Measurements from ENCODE around the gene KRTAP9-8.
"Not testable (repeated sequence)": the region's sequence is repeated elsewhere in the genome, so short reads cannot be mapped to it uniquely, and the experiment has no call there.

KRTAP9-8 gene

DNA sequence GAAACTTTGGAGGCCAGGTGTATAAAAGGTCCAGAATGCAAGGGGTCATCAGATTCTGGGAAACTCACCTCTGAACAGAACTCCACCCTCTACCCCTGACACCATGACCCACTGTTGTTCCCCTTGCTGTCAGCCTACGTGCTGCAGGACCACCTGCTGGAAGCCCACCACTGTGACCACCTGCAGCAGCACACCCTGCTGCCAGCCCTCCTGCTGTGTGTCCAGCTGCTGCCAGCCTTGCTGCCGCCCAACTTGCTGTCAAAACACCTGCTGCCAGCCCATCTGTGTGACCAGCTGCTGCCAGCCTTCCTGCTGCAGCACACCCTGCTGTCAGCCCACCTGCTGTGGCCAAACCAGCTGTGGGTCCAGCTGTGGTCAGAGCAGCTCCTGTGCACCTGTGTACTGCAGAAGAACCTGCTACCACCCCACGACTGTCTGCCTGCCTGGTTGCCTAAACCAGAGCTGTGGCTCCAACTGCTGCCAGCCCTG is at the start of gene KRTAP9-8:
Gene KRTAP9-8 (plus strand): TSS at position 51 of the 489 bp plus-strand sequence. CDS start 53 bp downstream, at position 104.
- not testable (repeated sequence) for DNase-seq

GRCh38 chr17:41189837-41190318 is 47.9 kb upstream of the KRTAP9-8 start, which contains the start of gene KRTAP9-1:
TSS of gene KRTAP9-1 (plus strand) at chr17:41189887. CDS start at chr17:41189887, 0 bp downstream.
- not testable (repeated sequence) for DNase-seq

DNA sequence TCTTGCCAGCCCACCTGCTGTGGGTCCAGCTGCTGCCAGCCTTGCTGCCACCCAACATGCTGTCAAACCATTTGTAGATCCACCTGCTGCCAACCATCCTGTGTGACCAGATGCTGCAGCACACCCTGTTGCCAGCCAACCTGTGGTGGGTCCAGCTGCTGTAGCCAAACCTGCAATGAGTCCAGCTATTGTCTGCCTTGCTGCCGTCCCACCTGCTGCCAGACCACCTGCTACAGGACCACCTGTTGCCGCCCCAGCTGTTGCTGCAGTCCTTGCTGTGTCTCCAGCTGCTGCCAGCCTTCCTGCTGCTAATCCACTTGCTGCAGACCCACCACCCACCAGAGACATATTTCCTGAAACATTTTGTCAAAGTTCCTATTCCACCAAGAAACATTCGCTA is 47.5 kb upstream of the KRTAP9-8 start:
- DNase-seq: no peak

- no peak for DNase-seq
Measured at GRCh38 chr17:41196068-41196467, 41.7 kb upstream of the KRTAP9-8 start.

DNA sequence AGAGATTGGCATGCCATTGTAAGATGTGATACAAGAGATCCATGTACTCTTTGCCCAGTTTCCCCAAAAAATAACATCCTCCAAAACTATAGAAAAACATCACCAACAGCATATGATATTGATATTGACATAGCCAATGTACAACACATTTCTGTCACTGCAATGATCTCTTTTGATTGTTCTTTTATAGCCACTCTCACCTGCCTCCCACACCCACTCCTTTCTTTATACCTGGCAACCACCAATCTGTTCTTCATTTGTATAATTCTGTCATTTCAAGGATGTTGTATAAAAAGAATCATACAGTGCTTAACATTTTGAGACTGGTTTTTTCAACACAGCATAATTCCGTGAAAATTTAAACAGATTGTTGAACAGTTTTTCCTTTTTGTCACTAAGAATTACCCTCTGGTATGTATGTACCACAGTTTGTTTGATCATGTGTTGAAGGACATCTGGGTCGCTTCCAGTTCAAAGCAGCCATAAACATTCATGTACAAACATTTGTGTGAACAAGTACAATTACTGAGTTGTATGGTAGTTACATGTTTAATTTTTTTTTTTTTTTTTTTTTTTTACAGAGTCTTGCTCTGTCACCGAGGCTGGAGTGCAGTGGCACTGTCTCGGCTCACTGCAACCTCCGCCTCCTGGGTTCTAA is 38.2 kb upstream of the KRTAP9-8 start:
- no peak for DNase-seq

DNA sequence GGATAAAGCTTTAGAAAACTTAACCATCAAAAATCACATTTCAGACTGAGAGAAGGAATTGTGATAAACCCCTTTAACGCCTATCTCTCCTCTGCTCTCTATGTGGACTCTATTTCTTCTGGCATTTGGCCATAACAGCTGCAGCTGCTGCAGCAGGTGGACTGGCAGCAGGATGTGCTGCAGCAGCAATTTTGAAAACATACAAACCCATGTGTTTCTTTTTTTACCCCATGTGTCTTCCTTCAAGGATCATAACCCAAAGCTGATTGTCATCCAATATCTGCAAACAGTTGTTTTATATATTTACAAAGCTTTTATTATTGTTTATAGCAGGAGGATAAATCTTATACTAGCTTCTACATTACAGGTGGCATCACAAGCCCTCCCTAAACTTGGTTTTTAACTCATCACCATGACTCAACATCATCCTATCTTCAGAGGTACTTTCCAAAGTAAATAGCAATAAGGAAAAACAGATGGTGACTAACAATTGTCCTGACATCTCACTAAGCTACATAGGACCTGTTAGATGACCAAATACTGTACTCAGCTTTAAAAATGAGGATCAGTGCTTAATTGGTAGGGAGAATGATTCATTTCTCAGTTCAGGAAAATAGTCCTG is 25.8 kb upstream of the KRTAP9-8 start:
- DNase-seq: peak; percentile 20

DNA sequence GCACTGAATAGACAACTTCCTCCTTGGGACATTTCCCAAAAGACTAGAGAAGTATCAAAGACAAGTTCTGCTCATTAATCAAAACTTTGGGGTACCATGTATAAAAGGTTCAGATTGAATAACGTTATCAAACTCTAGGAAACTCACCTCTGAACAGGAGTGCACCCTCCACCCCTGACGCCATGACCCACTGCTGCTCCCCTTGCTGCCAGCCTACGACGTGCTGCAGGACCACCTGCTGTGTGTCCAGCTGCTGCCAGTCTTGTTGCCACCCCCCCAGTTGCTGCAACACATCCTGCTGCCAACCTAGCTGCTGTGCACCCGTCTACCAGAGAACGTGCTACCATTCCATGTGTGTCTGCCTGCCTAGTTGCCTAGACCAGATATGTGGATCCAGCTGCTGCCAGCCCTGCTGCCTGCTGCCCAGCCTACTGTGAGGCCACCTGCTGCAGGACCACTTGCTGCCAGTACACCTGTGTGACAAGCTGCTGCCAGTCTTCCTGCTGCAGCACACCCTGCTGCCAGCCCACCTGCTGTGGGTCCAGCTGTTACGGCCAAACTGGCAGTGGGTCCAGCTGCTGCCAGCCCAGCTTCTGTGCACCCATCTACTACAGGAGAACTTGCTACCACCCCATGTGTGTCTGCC is 25.2 kb upstream of the KRTAP9-8 start:
- DNase-seq: no peak

DNA sequence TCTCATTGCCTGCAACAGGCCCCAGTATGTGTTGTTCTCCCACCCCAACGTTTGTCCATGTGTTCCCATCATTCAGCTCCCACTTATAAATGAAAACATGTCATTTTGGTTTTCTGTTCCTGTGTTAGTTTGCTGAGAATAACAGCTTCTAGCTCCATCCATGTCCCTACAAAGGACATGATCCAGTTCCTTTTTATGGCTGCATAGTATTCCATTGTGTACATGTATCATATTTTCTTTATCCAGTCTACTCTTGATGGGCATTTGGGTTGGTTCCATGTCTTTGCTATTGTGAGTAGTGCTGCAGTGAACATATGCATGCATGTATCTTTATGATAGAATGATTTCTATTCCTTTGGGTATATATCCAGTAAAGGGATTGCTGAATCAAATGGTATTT is 22.1 kb upstream of the KRTAP9-8 start:
- DNase-seq: no peak

DNA sequence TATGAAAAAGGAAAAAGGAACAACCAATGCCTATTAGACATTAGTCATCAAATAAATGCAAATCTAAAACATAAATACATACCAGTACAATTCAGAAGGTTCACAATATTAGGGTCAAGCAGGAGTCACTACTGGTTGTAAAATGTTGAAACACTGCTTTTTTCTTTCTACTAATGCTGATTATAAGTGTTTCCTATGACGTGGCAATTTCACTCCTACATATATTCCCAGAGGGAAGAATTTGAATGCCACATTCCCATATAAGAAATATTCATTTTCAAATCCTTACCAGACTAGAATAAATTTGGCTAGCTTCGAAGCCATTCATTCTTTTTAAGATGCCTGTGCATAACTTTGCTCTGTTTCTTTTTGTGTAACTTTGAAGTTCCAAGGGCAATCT is 14.0 kb upstream of the KRTAP9-8 start:
- DNase-seq: no peak

GRCh38 chr17:41226051-41226450 is 11.7 kb upstream of the KRTAP9-8 start:
- DNase-seq: no peak

DNA sequence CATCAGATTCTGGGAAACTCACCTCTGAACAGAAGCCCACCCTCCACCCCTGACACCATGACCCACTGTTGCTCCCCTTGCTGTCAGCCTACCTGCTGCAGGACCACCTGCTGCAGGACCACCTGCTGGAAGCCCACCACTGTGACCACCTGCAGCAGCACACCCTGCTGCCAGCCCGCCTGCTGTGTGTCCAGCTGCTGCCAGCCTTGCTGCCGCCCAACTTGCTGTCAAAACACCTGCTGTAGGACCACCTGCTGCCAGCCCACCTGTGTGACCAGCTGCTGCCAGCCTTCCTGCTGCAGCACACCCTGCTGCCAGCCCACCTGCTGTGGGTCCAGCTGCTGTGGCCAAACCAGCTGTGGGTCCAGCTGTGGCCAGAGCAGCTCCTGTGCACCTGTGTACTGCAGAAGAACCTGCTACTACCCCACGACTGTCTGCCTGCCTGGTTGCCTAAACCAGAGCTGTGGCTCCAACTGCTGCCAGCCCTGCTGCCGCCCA is 11.2 kb upstream of the KRTAP9-8 start, which contains the start of gene KRTAP9-2:
Gene KRTAP9-2 (plus strand): TSS at position 51 of the 498 bp plus-strand sequence. CDS start 7 bp downstream, at position 58.
- DNase-seq: not testable (repeated sequence)

DNA sequence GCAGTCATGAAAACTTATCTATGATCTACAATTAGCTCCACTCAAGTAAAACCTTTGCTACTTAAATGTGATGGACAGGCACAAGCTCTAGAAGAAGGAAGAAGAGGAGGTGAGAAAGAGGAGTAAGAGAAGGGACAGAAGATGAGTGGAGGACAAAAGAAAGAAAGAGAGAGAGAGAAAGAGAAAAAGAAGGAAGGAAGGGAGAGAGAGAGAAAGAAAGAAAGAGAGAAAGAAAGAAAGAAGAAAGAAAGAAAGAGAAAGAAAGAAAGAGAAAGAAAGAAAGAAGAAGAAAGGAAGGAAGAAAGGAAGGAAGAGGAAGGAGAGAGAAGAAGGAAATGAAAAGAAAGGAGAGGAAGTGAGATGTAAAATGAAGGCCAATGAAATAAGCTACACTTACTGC is 7.7 kb upstream of the KRTAP9-8 start:
- no peak for DNase-seq

GRCh38 chr17:41231731-41232130 is 6.1 kb upstream of the KRTAP9-8 start:
- no peak for DNase-seq

DNA sequence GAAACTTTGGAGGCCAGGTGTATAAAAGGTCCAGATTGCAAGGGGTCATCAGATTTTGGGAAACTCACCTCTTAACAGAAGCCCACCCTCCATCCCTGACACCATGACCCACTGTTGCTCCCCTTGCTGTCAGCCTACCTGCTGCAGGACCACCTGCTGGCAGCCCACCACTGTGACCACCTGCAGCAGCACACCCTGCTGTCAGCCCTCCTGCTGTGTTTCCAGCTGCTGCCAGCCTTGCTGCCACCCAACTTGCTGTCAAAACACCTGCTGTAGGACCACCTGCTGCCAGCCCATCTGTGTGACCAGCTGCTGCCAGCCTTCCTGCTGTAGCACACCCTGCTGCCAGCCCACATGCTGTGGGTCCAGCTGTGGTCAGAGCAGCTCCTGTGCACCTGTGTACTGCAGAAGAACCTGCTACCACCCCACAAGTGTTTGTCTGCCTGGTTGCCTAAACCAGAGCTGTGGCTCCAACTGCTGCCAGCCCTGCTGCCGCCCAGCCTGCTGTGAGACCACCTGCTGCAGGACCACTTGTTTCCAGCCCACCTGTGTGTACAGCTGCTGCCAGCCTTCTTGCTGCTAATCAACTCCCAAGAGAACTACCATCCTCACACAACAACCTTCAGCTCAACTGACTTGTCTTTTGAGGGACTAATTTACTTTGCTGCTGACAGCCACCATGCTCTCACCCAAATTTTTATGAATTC is 5.2 kb upstream of the KRTAP9-8 start, which contains the start of gene KRTAP9-3:
Gene KRTAP9-3 (plus strand): TSS at position 51 of the 707 bp plus-strand sequence. CDS start 53 bp downstream, at position 104.
- not testable (repeated sequence) for DNase-seq

DNA sequence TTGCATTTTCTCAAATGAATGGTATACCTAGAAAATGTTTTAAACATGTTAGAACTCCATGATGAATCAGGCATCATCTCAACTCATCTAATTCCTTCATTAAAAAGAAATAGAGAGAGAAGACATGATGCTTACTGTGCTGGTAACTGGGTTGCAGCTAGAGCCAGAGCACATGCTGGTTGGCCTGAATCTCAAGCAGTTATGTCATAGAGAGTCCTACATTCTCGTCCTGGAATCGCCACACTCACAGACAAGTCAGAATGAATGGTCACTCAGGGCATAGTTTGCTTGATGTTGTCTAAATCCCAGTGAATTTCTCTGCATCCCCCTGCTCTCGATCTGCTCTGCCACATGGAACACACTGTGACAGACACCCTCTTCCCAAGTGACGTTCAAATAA is 683 bp upstream of the KRTAP9-8 start:
- not testable (repeated sequence) for DNase-seq

GRCh38 chr17:41246995-41247787 is 9.4 kb downstream of the KRTAP9-8 start:
- DNase-seq: not testable (repeated sequence)

DNA sequence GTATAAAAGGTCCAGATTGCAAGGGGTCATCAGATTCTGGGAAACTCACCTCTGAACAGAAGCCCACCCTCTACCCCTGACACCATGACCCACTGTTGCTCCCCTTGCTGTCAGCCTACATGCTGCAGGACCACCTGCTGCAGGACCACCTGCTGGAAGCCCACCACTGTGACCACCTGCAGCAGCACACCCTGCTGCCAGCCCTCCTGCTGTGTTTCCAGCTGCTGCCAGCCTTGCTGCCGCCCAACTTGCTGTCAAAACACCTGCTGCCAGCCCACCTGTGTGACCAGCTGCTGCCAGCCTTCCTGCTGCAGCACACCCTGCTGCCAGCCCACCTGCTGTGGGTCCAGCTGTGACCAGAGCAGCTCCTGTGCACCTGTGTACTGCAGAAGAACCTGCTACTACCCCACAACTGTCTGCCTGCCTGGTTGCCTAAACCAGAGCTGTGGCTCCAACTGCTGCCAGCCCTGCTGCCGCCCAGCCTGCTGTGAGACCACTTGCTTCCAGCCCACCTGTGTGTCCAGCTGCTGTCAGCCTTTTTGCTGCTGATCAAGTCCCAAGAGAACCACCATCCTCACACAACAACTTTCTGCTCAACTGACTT is 11.9 kb downstream of the KRTAP9-8 start, which contains the start of gene KRTAP9-4:
Gene KRTAP9-4 (plus strand): TSS at position 51 of the 604 bp plus-strand sequence. CDS start 34 bp downstream, at position 85.
- not testable (repeated sequence) for DNase-seq

- DNase-seq: no peak
Measured at GRCh38 chr17:41251261-41251660, 13.5 kb downstream of the KRTAP9-8 start.

- DNase-seq: no peak
Measured at GRCh38 chr17:41254861-41255260, 17.1 kb downstream of the KRTAP9-8 start.

DNA sequence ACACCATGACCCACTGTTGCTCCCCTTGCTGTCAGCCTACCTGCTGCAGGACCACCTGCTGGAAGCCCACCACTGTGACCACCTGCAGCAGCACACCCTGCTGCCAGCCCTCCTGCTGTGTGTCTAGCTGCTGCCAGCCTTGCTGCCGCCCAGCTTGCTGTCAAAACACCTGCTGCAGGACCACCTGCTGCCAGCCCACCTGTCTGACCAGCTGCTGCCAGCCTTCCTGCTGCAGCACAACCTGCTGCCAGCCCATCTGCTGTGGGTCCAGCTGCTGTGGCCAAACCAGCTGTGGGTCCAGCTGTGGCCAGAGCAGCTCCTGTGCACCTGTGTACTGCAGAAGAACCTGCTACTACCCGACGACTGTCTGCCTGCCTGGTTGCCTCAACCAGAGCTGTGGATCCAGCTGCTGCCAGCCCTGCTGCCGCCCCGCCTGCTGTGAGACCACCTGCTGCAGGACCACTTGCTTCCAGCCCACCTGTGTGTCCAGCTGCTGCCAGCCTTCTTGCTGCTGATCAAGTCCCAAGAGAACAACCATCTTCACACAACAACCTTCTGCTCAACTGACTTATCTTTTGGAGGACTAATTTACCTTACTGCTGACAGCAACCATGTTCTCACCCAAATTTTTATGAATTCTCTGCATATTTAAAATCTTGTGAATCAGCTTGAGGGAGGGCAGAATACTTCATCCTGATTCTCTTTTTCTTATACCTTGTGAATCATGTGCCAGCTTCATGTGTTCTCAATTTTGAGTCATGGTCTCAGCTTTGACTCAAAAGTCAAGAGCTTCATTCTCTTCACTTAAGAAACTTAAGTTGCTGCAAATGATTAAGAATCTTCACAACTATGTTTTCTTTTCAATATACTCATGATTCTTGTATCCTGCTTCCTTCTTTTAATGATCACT is 17.8 kb downstream of the KRTAP9-8 start, which contains the start of gene KRTAP9-9:
Gene KRTAP9-9 (plus strand): TSS at position 4 of the 910 bp plus-strand sequence.
- not testable (repeated sequence) for DNase-seq
